Esophagus muscularis mucosa (tissue), 4 donors: Measurements from ENCODE around the gene P2RX1. TPM values are rescaled to one million over a fixed set of nuclear protein-coding genes. Genes with fewer than 3 reads are reported as not detected.

ENCODE experiments used
- DNase-seq: peaks from one replicate; pipeline ENCODE4 v3.0.0-alpha.2; 2017; ENCODE audit errors: extremely low spot score
- H3K27ac ChIP-seq, 4 donors: fragments of 200-600 bp; sonication (generic); replicated peaks in 1 of 4; 1 replicate in 3 of 4; 2 replicates in 1 of 4; pipeline ENCODE4 v1.5.1; 2016 to 2019; ENCODE audit warnings: mild to moderate bottlenecking in 1 of 4
- H3K27me3 ChIP-seq, 4 donors: fragments of 200-600 bp; sonication (generic); one replicate each; pipeline versions ENCODE4 v1.5.1 to v1.6.0; 2016 to 2019
- H3K36me3 ChIP-seq, 4 donors: fragments of 200-600 bp; sonication (generic); one replicate each; pipeline ENCODE4 v1.5.1; 2016 to 2019
- H3K4me1 ChIP-seq, 4 donors: fragments of 200-600 bp; sonication (generic); one replicate each; pipeline ENCODE4 v1.5.1; 2016 to 2019
- H3K4me3 ChIP-seq, 4 donors: fragments of 200-600 bp; sonication (generic); 1 replicate in 2 of 4; 2 replicates in 2 of 4; pipeline ENCODE4 v1.5.1; 2016 to 2019; ENCODE audit warnings: mild to moderate bottlenecking in 4 of 4, moderate library complexity in 1 of 4
- H3K9me3 ChIP-seq, 4 donors: fragments of 200-600 bp; sonication (generic); 1 replicate in 3 of 4; 2 replicates in 1 of 4; pipeline ENCODE4 v1.5.1; 2016 to 2019
- EP300 ChIP-seq: sonication (generic); formaldehyde crosslinking; IDR thresholded peaks from one replicate; pipeline ENCODE4 v1.6.1; 2017; ENCODE audit warnings: antibody characterized with exemption
- POLR2A ChIP-seq: fragments of 450-650 bp; IDR thresholded peaks from one replicate; pipeline ENCODE4 v1.6.1; 2017; ENCODE audit warnings: antibody characterized with exemption, moderate library complexity, mild to moderate bottlenecking, low read depth
- POLR2AphosphoS5 ChIP-seq, 2 donors: sonication (generic); formaldehyde crosslinking; IDR thresholded peaks; one replicate each; pipeline ENCODE4 v1.6.1; 2017; ENCODE audit warnings: antibody characterized with exemption in 2 of 2
- WGBS: methylation state at CpG from one replicate; pipeline ENCODE4 v1.1.5; 2018; 5-methylcytosine and 5-hydroxymethylcytosine counted together
- intact Hi-C: fragments of 100-400 bp; cut with DNase I; formaldehyde crosslinking; loops from one replicate; pipeline ENCODE4 v1.15.1; 2023
- total RNA-seq, 4 donors: library from RNA; depleted of rRNA; stranded (reverse); fragments of >200 nt; gene quantifications; one replicate each; pipeline versions ENCODE4 v1.1.0 to v1.2.1, GENCODE V29; 2016
- TF ChIP-seq, protein P1 (sequence below), 3 experiments: fragments of 200-600 bp in 2 of 3; fragments of 450-650 bp in 1 of 3; sonication (generic) in 2 of 3; IDR thresholded peaks; one replicate each; pipeline ENCODE4 v1.5.1; 2017 to 2019; ENCODE audit warnings: antibody characterized with exemption in 3 of 3, mild to moderate bottlenecking in 2 of 3, moderate library complexity in 1 of 3

P2RX1 gene
- total RNA-seq, 4 donors from 2014 or later = 3.7 to 26.0 (median 10.2) TPM

DNA sequence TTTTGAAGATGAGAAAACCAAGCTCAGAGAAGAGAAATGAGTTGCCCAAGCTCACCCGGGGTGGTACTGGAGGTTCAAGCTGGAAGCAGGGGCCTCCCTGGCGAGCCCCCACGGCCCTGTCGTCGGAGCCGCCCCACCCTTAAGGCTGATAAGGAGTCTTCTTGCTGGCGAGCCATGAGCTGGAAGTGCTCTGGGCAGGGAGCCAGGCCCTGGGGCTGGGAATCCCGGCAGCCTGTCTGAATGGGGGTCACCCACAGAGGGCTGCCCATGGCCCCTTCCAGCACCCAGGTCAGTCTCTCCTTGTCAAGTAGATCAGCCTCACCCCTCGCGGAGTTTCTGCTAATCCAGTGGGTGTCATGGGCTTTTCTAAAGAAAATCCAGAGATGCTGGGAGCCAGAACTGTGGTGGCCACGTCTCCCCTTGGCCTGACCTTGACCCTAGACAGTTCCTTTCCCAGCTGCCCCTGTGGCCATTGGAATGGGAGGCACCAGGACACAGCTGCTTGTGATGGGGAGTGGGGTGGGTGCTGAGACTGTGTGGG is 1.2 kb upstream of the P2RX1 start:
- TF ChIP-seq EP300 (no peak), POLR2AphosphoS5 (IDR thresholded peaks at IDR 0.05) (no peak), POLR2A (no peak)
- TF ChIP-seq, protein P1, sequence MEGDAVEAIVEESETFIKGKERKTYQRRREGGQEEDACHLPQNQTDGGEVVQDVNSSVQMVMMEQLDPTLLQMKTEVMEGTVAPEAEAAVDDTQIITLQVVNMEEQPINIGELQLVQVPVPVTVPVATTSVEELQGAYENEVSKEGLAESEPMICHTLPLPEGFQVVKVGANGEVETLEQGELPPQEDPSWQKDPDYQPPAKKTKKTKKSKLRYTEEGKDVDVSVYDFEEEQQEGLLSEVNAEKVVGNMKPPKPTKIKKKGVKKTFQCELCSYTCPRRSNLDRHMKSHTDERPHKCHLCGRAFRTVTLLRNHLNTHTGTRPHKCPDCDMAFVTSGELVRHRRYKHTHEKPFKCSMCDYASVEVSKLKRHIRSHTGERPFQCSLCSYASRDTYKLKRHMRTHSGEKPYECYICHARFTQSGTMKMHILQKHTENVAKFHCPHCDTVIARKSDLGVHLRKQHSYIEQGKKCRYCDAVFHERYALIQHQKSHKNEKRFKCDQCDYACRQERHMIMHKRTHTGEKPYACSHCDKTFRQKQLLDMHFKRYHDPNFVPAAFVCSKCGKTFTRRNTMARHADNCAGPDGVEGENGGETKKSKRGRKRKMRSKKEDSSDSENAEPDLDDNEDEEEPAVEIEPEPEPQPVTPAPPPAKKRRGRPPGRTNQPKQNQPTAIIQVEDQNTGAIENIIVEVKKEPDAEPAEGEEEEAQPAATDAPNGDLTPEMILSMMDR (IDR thresholded peaks at IDR 0.05) = no peak
- no peak overlapping the region for H3K4me3 ChIP-seq
- H3K27me3 ChIP-seq = no peaks in the 10 kb centered on the region
- H3K4me1 ChIP-seq = peaks cover 16 to 61% (median 48%) of the 10 kb centered on the region in 4 donors
- intact Hi-C loops = no loop called here
- H3K27ac ChIP-seq = peak overlapping the region; percentile 36 to 82 (median 64)
- DNase-seq = no peak
- no peaks in the 10 kb centered on the region for H3K9me3 ChIP-seq
- WGBS = 28% methylated on average over 8 of the region's 11 CpGs
- no peaks in the 10 kb centered on the region for H3K36me3 ChIP-seq

DNA sequence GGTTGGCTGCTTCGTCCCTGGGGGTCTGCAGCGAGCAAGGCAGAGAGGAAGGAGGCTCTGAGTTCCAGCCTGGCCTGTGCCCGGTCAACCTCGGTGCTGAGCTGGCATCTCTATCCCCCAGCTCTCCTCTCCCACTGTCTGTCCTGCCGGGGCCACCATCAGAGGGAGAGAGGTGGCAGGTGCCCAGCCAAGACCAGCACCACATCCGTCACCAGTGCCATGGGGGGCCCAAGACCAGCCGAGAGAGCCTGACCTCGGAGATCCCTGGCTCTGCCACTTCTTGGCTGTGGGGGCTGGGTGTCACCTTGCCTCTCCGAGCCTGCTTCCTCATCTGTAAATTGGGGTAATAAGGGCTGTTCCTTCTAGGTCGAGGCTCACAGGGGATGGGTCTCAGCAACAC is 560 bp upstream of the P2RX1 start:
- no peak overlapping the region for H3K4me3 ChIP-seq
- WGBS = 89% methylated on average over 5 of the region's 10 CpGs
- H3K27ac ChIP-seq = peak overlapping the region; percentile 36 to 82 (median 64)
- no peaks in the 10 kb centered on the region for H3K9me3 ChIP-seq
- TF ChIP-seq POLR2A (no peak), POLR2AphosphoS5 (IDR thresholded peaks at IDR 0.05) (no peak), EP300 (no peak)
- TF ChIP-seq, protein P1 (IDR thresholded peaks at IDR 0.05) = no peak
- peaks cover 16 to 60% (median 47%) of the 10 kb centered on the region in 4 donors for H3K4me1 ChIP-seq
- intact Hi-C loops = no loop called here
- no peak for DNase-seq
- H3K36me3 ChIP-seq = no peaks in the 10 kb centered on the region
- no peaks in the 10 kb centered on the region for H3K27me3 ChIP-seq

DNA sequence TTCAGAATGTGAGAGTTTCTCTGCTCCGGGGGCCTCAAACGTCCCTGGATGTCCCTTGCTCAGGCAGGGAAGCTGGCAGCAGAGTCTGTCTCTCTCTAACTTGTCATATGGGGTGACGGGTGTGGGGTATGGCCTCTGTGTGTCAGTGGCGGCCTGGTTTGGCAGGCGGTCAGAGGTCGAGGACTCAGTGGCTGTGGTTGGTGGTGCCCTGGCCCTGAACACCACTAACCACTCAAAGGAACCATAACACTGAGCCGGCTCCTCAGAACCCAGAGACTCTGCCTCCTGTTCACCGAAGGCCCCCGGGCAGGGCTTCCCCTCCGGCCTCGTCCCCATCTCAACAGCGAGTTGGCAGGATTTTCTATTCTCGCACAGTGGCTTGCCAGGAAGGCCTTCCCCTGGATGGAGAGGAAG is 677 bp downstream of the P2RX1 start:
- 79% methylated on average over 10 of the region's 13 CpGs for WGBS
- Histone ChIP-seq H3K9me3 (no peaks in the 10 kb centered on the region), H3K27ac (peak overlapping the region; percentile 44 to 82 (median 64)), H3K36me3 (no peaks in the 10 kb centered on the region), H3K4me3 (peak overlapping the region; percentile 10 to 29 (median 19)), H3K4me1 (peaks cover 16 to 62% (median 49%) of the 10 kb centered on the region in 4 donors), H3K27me3 (no peaks in the 10 kb centered on the region)
- intact Hi-C loops = loop anchor here (2.0 kb wide), 1 partner anchor 89 kb away; no protein-coding TSS in a partner anchor
- no peak for TF ChIP-seq POLR2A
- no peak for TF ChIP-seq EP300
- no peak for TF ChIP-seq POLR2AphosphoS5 (IDR thresholded peaks at IDR 0.05)
- TF ChIP-seq, protein P1 (IDR thresholded peaks at IDR 0.05) = no peak
- DNase-seq = no peak

- H3K9me3 ChIP-seq = no peaks in the 10 kb centered on the region
- H3K4me3 ChIP-seq = peak overlapping the region in 3 of 4 donors; percentile 3 to 28 (median 11)
- peaks cover 16 to 61% (median 47%) of the 10 kb centered on the region in 4 donors for H3K4me1 ChIP-seq
- 70% methylated on average over 5 of the region's 10 CpGs for WGBS
- no peaks in the 10 kb centered on the region for H3K36me3 ChIP-seq
- H3K27ac ChIP-seq = peak overlapping the region; percentile 20 to 82 (median 68)
- TF ChIP-seq, protein P1 (IDR thresholded peaks at IDR 0.05) = no peak
- TF ChIP-seq POLR2AphosphoS5 (IDR thresholded peaks at IDR 0.05) (no peak), EP300 (no peak), POLR2A (no peak)
- DNase-seq = no peak
- intact Hi-C loops = loop anchor here (2.0 kb wide), 1 partner anchor 91 kb away; no protein-coding TSS in a partner anchor
- H3K27me3 ChIP-seq = no peaks in the 10 kb centered on the region
These were observed 2.0 kb downstream of the P2RX1 start for GRCh38 chr17:3914312-3914670.
